AG09319 (cell line): Measurements from ENCODE around the gene RELN.
A peak's percentile ranks its signal among the peaks of the same experiment; 100 is the strongest.

Source experiments
- DNase-seq: peaks from one replicate; pipeline ENCODE4 v3.0.0-alpha.2; 2010; ENCODE audit warnings: low read depth; ENCODE audit errors: extremely low read depth
- TF ChIP-seq, protein P1 (sequence below): IDR thresholded peaks from 2 replicates; pipeline ENCODE4 v1.5.1; 2011; ENCODE audit warnings: low read depth, mild to moderate bottlenecking, inconsistent platforms, low read length, moderate library complexity

RELN gene

DNA sequence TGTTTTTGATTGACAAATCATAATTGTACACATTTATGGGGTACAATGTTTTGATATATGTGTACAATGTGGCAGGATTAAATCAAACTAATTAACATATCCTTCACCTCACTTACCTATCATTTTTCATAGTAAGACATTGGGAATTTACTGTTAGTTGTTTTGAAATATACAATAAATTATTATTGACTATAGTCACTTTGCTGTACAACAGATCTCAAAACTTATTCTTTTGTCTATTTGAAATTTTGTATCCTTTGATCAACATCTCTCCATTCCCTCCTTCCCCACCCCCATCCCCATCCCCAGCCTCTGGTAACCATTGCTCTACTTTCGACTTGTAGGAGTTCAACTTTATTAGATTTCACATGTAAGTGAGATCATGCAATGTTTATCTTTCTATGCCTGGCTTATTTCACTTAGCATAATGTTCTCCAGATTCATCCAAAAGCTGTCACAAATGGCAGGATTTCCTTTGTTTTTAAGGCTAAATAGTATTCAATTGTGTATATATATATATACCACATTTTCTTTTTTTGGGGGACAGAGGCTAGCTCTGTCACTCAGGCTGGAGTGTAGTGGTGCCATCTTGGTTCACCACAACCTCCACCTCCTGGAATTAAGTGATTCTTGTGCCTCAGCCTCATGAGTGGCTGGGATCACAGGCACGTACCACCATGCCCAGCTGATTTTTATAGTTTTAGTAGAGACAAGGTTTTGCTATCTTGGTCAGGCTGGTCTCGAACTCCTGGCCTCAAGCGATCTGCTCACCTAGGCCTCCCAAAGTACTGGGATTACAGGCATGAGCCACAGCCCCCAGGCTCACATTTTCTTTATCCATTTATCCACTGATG, 520.1 kb downstream of the RELN start:
- DNase-seq: no peak
- TF ChIP-seq, protein P1, sequence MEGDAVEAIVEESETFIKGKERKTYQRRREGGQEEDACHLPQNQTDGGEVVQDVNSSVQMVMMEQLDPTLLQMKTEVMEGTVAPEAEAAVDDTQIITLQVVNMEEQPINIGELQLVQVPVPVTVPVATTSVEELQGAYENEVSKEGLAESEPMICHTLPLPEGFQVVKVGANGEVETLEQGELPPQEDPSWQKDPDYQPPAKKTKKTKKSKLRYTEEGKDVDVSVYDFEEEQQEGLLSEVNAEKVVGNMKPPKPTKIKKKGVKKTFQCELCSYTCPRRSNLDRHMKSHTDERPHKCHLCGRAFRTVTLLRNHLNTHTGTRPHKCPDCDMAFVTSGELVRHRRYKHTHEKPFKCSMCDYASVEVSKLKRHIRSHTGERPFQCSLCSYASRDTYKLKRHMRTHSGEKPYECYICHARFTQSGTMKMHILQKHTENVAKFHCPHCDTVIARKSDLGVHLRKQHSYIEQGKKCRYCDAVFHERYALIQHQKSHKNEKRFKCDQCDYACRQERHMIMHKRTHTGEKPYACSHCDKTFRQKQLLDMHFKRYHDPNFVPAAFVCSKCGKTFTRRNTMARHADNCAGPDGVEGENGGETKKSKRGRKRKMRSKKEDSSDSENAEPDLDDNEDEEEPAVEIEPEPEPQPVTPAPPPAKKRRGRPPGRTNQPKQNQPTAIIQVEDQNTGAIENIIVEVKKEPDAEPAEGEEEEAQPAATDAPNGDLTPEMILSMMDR: no peak

DNA sequence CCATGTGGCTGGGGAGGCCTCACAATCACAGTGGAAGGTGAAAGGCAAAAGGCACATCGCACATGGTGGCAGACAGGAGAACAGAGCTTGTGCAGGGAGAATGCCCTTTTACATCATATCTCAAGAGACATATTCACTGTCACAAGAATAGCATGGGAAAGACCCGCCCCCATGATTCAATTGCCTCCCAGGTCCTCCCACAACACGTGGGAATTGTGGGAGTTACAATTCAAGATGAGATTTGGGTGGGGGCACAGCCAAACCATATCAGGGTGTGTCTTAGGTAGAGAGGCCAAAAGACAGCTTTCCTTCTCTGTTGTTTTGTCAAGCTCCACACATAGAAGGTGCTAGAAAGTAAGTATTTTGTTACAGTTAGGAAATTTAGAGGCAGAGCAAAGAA, 522.6 kb downstream of the RELN start:
- DNase-seq: no peak
- TF ChIP-seq, protein P1: no peak

DNA sequence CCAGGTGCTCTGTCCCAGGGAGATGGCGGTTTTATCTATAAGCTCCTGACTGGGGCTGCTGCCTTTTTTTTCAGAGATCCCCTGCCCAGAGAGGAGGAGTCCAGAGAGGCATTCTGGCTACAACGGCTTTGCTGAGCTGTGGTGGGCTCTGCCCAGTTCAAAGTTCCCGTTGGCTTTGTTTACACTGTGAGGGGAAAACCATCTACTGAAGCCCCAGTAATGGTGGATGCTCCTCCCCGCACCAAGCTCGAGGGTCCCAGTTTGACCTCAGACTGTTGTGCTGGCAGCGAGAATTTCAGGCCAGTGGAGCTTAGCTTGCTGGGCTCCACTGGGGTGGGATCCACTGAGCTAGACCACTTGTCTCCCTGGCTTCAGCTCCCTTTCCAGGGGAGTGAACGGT, 527.1 kb downstream of the RELN start:
- TF ChIP-seq, protein P1: no peak
- no peak for DNase-seq

DNA sequence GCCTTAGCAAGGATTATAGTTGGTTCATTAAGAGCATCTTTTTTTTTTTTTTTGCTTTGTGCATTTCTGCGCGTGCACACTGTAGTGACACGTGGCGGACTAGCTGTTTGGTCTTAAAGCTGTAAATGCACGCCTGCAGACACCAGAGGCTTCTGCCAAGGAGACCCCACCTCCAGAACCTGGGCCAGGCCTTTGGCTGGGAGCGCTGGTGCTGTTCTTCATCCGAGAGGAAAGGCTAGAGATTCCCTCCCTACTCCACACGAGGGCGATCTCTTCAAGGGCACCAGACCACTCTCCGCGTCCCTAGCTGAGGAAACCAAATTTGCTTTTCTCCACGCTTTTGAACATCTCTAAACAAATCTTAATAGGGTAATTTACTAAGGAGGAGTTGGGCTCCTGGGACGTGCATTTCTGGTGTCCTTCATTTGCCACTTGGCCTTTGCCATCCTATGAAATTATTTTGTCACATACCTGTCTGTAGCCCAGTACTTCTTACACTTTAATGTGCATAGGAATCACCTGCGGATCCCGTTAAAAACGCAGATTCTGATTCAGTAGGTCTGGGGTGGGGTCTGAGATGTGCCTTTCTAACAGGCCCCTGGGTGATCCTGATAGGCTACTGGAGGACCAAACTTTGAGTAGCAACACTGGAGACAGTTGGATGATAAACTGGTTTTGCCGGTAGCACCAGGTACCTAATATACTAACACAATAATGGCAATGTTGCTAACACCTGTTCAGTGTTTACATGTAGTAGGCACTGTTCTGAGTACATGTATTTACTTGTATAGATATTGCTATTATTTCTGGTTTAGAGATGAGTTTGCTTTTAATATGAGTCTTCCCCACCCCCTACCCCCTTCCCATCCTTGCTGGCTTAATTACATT, 542.1 kb downstream of the RELN start:
- TF ChIP-seq, protein P1: peak; percentile 79
- peak; percentile 5 for DNase-seq

DNA sequence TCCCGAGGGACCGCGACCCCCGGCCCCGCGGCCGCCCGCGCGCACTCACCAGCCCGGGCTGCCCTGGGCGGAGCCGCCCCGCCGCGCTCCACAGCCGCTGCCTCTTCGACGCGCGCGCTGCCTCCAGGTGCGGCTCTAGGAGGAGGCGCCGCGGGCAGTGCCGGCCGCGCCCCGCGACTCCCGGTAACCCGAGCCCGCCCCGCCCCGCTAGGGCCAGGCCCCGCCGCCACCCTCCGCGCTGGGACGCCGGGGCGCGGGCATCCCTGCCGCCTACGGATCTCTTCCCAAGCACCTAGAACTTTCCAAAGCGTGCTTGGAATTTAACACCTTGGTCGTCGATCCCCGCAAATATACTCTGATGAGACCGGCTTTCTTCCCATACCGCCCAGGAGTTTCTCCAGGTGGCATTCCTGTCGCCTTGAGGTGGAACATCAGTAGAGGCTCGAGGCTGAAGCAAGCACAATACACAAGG, 543.4 kb downstream of the RELN start, which contains the start of gene SLC26A5:
Gene SLC26A5 (minus strand): TSS at position 159 of the 472 bp plus-strand sequence. CDS start 24,693 bp downstream, outside the sequence.
- TF ChIP-seq, protein P1: no peak
- no peak for DNase-seq

DNA sequence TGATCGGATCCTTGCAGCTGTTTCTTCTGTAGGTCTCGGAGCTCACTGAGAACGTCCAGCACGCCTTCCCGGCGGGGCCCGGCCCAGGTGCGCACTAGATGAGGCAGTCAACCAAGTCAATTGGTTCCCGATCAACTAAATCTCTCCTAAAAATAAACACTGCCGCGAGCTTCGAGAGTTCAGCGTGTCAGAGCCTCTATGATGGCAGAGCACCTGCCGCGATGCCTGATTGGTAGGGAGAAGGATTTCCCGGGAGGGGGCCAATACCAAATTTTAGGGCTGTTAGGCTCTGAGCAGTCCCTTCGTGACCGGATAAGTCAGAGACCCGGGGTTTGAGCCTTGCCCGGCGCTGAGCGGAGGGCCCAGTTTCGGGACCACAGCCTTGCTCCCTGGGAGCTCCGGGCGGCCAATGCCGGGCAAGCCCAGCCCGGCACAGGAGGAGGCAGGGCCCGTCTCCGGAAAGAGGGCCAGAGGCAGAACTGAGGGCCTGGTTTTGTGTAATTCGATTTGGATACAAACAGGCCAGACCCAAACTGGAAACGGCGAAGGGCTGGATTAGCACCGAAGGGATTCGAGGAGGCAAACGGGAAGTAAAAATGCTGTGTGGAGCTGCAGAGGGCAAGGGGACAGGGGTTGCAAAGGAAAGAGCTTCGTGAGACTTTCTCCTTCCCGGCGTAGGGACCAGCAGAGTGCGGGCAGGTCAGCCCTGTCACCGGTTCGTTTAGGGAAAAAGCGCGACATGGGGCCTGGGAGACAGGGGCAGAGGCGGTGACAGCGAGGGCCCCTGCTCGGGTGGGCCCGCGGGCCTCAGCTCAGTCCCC, 544.0 kb downstream of the RELN start:
- DNase-seq: no peak
- TF ChIP-seq, protein P1: no peak
